ENCODE results near the gene CCDC88B.

The CCDC88B gene, protein sequence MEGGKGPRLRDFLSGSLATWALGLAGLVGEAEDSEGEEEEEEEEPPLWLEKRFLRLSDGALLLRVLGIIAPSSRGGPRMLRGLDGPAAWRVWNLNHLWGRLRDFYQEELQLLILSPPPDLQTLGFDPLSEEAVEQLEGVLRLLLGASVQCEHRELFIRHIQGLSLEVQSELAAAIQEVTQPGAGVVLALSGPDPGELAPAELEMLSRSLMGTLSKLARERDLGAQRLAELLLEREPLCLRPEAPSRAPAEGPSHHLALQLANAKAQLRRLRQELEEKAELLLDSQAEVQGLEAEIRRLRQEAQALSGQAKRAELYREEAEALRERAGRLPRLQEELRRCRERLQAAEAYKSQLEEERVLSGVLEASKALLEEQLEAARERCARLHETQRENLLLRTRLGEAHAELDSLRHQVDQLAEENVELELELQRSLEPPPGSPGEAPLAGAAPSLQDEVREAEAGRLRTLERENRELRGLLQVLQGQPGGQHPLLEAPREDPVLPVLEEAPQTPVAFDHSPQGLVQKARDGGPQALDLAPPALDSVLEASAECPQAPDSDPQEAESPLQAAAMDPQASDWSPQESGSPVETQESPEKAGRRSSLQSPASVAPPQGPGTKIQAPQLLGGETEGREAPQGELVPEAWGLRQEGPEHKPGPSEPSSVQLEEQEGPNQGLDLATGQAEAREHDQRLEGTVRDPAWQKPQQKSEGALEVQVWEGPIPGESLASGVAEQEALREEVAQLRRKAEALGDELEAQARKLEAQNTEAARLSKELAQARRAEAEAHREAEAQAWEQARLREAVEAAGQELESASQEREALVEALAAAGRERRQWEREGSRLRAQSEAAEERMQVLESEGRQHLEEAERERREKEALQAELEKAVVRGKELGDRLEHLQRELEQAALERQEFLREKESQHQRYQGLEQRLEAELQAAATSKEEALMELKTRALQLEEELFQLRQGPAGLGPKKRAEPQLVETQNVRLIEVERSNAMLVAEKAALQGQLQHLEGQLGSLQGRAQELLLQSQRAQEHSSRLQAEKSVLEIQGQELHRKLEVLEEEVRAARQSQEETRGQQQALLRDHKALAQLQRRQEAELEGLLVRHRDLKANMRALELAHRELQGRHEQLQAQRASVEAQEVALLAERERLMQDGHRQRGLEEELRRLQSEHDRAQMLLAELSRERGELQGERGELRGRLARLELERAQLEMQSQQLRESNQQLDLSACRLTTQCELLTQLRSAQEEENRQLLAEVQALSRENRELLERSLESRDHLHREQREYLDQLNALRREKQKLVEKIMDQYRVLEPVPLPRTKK (N-terminal part only)

DNA sequence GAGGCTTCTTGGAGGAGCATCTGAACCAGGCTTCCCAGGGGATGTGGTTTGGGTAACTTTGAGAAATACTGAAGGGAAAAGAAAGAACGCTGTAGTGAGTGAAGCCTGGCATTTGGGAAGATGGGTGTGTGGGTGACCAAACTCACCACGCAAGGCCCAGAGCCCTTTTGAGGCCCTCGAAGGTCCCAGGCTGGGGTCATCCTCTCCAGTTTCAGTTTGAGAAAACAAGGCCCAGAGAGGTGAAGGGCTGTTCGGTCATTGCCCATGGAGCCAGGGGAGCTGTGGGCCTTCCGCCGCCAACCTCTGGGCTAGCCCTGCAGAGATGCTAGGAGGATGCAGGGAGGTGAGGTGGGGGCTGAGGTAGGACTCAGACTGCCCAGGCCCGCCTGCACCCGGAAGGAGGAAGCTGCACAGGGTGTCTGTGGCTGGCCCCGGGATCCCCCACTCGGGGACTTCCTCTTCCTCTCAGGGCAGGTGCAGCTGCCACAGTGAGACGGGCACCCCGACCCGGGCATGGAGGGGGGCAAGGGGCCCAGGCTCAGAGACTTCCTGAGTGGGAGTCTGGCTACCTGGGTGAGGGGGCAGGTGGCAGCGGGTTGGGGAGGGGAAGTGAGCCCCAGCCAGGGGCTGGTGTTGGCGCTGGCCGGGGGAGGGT is at the start of gene CCDC88B:
TSS of gene CCDC88B (plus strand) at position 451 of the 655 bp plus-strand sequence. CDS start at position 514, 63 bp downstream.
- DNase-seq (peak; percentile 85), ATAC-seq (peak; percentile 86)
- Mint-ChIP-seq H3K27me3 (no peaks in the 10 kb centered on the region), H3K9me3 (no peaks in the 10 kb centered on the region), H3K4me1 (peaks cover 37% of the 10 kb centered on the region), H3K36me3 (ENCODE audit: low read depth) (peaks cover 6% of the 10 kb centered on the region), H3K27ac (peak within 1 kb of the TSS; percentile 83), H3K4me3 (peak within 1 kb of the TSS; percentile 86)

DNA sequence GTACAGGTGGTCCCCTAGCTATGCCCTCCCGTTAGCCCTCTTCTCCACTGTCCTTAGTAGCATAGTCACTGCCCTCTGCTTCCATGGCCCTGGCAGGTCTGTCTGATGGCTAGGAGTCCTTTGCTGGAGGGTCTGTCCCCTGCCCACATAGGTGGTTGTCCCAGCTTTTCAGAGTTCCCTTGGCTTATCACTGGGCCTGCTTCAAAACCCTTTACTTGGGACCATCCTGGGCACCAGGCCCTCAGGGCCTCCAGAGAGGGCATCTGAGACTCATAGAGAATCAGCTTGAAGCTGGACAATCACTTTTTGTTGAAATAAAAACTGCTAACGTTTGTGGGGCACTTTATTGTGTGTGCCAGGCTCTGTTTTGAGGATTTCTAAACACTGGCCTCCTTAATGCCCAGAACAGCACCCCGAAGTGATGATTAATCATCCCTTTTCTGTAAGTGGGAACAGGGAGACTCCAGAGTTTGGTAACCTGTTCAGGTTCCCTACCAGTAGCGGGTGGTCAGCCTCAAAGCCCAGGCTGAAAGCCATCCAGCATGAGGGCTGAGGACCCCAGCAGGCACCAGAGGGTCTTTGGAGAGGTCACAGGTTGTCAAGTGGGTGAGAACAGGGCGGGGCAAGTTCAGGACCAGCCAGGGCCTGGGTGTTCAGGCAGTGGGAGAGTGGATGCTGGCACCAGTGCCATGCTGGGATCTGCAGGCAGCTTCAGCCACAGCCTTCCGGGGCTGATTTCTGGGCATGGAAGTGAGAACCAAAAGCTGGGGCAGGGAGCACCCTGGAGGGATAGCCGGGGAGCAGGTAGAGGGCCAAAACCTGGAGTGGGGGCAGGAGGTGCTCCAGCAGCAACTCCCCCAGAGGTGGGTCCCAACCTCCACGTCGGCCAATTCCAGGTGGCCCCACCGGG is 49.4 kb upstream of the CCDC88B start:
- Mint-ChIP-seq H3K36me3 (ENCODE audit: low read depth) (no peaks in the 10 kb centered on the region), H3K4me1 (peaks cover 13% of the 10 kb centered on the region), H3K9me3 (no peaks in the 10 kb centered on the region), H3K27ac (no peak overlapping the region), H3K4me3 (peak overlapping the region; percentile 34), H3K27me3 (peaks cover 37% of the 10 kb centered on the region)
- no peak for ATAC-seq
- DNase-seq, result no peak

DNA sequence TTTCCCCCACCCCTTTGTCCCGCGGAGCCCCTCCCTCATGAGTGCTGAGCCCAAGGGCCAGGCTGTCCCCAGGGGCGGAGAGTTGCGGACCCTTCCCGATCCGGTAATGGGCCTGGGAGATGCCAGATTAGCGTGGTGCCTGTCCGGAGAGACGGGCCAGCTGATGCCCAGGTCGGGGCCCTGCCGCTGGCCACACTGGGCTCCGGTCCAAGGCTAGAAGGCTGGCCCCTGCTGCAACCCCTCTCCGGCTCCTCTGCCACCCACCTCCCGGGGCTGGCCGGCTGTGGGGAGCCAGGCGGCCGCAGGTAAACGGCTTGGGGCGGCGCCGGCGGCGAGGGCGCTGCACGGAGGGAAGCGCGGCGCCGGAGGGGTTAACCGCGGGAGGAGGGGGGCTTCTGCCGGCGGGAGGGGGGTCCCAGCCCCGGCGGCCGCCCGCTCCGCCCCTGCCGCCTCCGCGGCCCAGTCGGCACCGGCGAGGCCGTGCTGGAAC is 48.7 kb upstream of the CCDC88B start, which contains the start of gene KCNK4:
TSS of gene KCNK4 (plus strand) at position 41 of the 490 bp plus-strand sequence. CDS start 1,717 bp downstream, outside the sequence.
- no peaks in the 10 kb centered on the region for H3K9me3 Mint-ChIP-seq
- peaks cover 44% of the 10 kb centered on the region for H3K27me3 Mint-ChIP-seq
- DNase-seq (no peak), ATAC-seq (no peak)
- peak within 1 kb of the TSS; percentile 34 for H3K4me3 Mint-ChIP-seq
- H3K36me3 Mint-ChIP-seq (ENCODE audit: low read depth), result no peaks in the 10 kb centered on the region
- H3K27ac Mint-ChIP-seq, result no peak within 1 kb of the TSS
- H3K4me1 Mint-ChIP-seq, result peaks cover 11% of the 10 kb centered on the region

DNA sequence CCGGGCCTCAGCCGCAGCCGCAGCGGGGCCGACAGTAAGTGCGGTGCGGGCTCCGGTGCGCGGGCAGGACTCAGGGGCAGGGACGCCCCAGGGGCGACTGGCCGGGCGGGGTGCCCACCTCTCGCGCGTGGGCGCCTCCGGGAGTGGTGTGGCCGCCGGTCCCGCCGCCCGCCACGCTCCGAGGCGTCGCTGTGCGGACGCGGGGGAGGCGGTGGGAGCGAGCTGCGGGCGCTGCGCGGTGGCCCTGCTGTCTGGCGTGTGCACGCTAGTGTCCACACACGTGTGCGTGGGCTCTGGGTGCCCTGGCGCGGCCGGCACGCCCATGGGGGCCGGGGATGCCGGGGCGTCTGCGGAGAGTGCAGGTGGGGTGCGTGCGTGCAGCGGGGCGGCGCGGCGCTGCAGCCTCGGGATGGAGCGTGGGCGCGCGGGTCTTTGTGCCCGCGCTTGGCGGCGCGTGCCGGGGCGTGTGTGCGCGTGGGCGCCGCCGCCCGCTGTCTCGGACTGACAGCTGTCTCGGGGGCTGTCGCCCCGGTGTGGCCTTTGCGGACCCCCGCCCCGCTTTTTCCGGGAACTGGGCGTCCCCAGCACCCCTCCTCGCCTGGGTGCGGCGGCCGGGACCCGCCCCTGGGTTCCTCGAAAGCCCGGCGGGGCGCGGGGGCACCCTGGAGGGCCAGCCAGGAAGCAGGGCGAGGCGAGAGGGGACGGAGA is 48.1 kb upstream of the CCDC88B start:
- peaks cover 50% of the 10 kb centered on the region for H3K27me3 Mint-ChIP-seq
- H3K4me1 Mint-ChIP-seq, result peaks cover 5% of the 10 kb centered on the region
- no peak for DNase-seq
- no peaks in the 10 kb centered on the region for H3K36me3 Mint-ChIP-seq (ENCODE audit: low read depth)
- H3K9me3 Mint-ChIP-seq, result no peaks in the 10 kb centered on the region
- no peak overlapping the region for H3K4me3 Mint-ChIP-seq
- ATAC-seq, result no peak
- no peak overlapping the region for H3K27ac Mint-ChIP-seq

DNA sequence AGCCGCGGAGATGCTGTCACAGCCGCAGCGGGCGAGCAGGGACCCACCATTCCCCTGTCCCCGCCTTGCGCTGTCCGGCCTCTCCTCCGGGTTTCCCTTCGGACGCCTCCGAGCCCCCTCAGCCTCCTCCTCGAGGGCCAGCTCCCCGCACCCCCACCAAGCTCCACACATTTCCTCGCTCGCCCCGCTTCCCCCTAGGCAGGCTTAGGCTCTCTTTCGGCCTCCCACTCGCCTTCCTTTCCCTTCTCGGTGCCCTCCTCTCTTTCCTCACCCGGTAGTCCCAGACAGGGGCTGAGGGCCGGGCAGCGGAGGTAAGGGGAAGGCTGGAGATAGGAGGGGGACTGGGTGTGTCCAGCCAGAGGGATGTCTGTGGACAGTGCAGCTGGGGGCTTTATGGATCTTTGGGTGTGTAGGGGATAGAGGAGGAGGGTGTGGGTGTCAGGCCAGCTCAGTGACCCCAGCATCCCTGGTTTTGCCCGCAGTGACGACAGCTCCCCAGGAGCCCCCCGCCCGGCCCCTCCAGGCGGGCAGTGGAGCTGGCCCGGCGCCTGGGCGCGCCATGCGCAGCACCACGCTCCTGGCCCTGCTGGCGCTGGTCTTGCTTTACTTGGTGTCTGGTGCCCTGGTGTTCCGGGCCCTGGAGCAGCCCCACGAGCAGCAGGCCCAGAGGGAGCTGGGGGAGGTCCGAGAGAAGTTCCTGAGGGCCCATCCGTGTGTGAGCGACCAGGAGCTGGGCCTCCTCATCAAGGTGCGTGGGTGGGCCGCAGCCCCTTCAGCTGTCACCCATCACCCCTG is 47.3 kb upstream of the CCDC88B start:
- Mint-ChIP-seq H3K9me3 (no peaks in the 10 kb centered on the region), H3K27ac (no peak overlapping the region), H3K27me3 (peaks cover 58% of the 10 kb centered on the region), H3K4me3 (no peak overlapping the region), H3K4me1 (peaks cover 5% of the 10 kb centered on the region), H3K36me3 (ENCODE audit: low read depth) (no peaks in the 10 kb centered on the region)
- DNase-seq (no peak), ATAC-seq (no peak)

DNA sequence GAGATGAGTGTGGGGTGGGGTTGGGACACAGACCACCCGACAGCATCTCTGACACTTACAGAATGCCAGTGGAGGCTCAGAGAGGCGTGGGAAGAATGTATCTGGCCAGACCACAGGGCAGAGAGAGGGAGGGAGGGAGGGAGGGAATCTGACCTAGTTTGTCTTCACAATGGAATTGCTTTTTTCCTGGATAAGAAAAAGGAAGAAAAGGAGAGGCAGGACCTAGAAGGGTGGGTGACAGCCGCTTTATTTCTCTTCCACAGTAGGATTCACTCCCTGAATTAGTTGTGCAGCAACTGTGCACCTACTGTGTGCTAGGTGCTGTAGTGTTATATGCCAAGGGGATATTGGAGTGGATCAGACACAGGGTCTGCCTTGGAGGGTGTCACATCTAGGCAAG is 45.2 kb upstream of the CCDC88B start:
- Mint-ChIP-seq H3K27ac (no peak overlapping the region), H3K9me3 (no peaks in the 10 kb centered on the region), H3K36me3 (ENCODE audit: low read depth) (no peaks in the 10 kb centered on the region), H3K4me3 (no peak overlapping the region), H3K27me3 (peaks cover 78% of the 10 kb centered on the region), H3K4me1 (peaks cover 10% of the 10 kb centered on the region)
- DNase-seq (no peak), ATAC-seq (no peak)

DNA sequence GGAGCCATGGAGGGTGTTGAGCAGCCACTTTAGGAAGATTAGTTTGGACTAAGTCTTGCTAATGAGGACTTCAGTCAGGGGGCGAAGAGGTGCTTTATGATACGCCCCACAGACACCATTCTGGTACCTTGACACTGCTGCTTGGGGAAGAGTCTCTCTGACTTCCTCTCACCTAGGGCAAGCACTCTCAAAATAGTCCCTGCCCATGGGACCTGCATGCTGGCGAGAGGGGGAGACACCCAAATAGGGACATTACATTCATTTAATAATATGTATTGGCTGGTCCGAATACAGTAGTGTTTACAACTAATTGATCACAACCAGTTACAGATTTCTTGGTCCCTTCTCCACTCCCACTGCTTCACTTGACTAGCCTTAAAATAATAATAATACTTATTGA is 44.2 kb upstream of the CCDC88B start:
- H3K9me3 Mint-ChIP-seq, result no peaks in the 10 kb centered on the region
- H3K27me3 Mint-ChIP-seq, result peaks cover 79% of the 10 kb centered on the region
- H3K4me1 Mint-ChIP-seq, result peaks cover 15% of the 10 kb centered on the region
- no peak overlapping the region for H3K4me3 Mint-ChIP-seq
- no peak overlapping the region for H3K27ac Mint-ChIP-seq
- ATAC-seq (no peak), DNase-seq (no peak)
- H3K36me3 Mint-ChIP-seq (ENCODE audit: low read depth), result no peaks in the 10 kb centered on the region

DNA sequence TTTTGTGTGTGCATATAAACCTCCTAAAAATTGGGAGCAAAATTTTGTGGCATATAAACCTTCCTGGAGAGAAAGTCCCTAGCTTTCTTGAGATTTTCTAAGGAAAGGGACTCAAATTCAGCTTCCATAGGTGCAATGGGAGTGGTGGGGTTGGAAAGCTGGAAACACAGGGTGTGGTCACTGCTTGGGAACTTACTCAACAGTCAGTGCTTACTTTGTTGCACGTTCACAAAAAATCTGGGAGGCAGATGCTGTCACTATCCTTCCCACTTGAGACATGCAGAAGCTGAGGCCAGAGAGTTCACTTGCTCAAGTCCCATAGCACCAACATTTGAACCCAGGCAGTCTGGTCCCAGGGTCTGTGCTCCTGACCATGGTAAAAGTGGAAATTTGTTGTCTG is 43.8 kb upstream of the CCDC88B start:
- Mint-ChIP-seq H3K27ac (no peak overlapping the region), H3K36me3 (ENCODE audit: low read depth) (no peaks in the 10 kb centered on the region), H3K27me3 (peaks cover 81% of the 10 kb centered on the region)

DNA sequence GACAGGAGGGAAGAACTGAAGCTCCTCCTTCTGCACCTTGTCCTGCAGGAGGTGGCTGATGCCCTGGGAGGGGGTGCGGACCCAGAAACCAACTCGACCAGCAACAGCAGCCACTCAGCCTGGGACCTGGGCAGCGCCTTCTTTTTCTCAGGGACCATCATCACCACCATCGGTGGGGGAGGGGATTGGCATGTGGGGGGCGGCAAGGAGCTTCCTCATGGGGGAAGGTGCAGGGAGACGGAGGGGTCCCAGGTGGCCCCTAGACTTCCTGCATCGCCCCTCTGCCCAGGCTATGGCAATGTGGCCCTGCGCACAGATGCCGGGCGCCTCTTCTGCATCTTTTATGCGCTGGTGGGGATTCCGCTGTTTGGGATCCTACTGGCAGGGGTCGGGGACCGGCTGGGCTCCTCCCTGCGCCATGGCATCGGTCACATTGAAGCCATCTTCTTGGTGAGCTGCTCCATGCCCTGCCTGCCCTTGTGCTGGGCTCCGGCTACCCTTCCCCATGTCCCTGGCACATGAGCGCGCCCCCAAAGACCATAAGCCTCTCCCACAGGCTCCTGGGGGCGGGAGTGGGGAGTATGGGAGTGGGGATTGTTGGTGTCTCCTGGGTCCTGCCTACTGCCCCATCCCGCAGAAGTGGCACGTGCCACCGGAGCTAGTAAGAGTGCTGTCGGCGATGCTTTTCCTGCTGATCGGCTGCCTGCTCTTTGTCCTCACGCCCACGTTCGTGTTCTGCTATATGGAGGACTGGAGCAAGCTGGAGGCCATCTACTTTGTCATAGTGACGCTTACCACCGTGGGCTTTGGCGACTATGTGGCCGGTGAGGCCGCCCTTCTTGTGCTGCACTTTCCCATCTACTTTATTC is 42.9 kb upstream of the CCDC88B start:
- no peak overlapping the region for H3K27ac Mint-ChIP-seq
- H3K4me1 Mint-ChIP-seq, result peaks cover 17% of the 10 kb centered on the region
- peaks cover 87% of the 10 kb centered on the region for H3K27me3 Mint-ChIP-seq
- no peak overlapping the region for H3K4me3 Mint-ChIP-seq
- no peaks in the 10 kb centered on the region for H3K36me3 Mint-ChIP-seq (ENCODE audit: low read depth)
- DNase-seq, result no peak
- no peaks in the 10 kb centered on the region for H3K9me3 Mint-ChIP-seq
- ATAC-seq, result no peak

More for the DNA sequence above, 43.8 kb upstream of the CCDC88B start:
- Mint-ChIP-seq H3K4me1 (peaks cover 17% of the 10 kb centered on the region), H3K4me3 (no peak overlapping the region), H3K9me3 (no peaks in the 10 kb centered on the region)
- DNase-seq, result no peak
- no peak for ATAC-seq

DNA sequence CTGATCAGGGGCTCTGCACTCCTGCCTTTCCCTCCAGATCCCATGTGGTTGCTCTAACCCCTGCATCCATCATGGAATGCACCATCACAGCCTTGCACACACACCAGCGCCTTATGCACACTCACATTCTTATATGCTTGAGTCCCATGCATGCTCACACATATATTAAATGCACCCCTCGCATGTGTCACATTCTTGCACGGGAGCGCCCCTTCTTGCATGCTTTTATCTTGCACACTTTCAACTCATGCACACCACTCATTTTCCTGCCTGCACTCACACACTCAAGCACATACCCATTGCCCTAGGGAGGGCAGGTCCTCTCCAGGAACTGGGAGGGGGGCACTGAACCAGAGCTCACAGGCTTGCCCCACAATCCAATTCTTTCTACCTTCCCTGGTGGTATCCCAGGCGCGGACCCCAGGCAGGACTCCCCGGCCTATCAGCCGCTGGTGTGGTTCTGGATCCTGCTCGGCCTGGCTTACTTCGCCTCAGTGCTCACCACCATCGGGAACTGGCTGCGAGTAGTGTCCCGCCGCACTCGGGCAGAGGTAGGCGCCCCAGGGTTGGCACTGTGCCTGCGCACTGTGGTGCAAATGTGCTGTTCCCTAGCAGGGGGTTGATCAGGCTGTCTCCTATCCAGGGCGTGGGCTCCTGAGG is 42.2 kb upstream of the CCDC88B start:
- Mint-ChIP-seq H3K4me1 (peaks cover 17% of the 10 kb centered on the region), H3K36me3 (ENCODE audit: low read depth) (no peaks in the 10 kb centered on the region), H3K27ac (no peak overlapping the region), H3K27me3 (peaks cover 83% of the 10 kb centered on the region), H3K4me3 (no peak overlapping the region), H3K9me3 (no peaks in the 10 kb centered on the region)
- ATAC-seq (no peak), DNase-seq (no peak)
